ENCODE measurements around the gene TMED5.

The TMED5 gene

DNA sequence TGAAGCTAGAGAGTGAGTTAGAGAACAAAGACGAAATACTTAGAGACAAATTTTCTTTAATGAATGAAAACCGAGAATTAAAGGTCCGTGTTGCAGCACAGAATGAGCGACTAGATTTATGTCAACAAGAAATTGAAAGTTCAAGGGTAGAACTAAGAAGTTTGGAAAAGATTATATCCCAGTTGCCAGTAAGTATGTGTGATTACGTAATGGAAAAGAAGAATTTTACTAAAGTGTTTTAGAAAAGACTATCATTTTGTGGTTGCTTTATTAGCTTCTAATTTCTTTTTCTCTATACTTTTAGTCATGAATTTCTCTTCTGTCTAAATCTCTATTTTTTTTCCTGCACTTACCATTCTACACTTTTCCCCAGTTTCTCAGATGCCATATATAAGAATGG lies 27.0 kb upstream of the TMED5 start:
- no peak for TF ChIP-seq NFIC (IDR thresholded peaks at IDR 0.05)
- TF ChIP-seq, protein P1, sequence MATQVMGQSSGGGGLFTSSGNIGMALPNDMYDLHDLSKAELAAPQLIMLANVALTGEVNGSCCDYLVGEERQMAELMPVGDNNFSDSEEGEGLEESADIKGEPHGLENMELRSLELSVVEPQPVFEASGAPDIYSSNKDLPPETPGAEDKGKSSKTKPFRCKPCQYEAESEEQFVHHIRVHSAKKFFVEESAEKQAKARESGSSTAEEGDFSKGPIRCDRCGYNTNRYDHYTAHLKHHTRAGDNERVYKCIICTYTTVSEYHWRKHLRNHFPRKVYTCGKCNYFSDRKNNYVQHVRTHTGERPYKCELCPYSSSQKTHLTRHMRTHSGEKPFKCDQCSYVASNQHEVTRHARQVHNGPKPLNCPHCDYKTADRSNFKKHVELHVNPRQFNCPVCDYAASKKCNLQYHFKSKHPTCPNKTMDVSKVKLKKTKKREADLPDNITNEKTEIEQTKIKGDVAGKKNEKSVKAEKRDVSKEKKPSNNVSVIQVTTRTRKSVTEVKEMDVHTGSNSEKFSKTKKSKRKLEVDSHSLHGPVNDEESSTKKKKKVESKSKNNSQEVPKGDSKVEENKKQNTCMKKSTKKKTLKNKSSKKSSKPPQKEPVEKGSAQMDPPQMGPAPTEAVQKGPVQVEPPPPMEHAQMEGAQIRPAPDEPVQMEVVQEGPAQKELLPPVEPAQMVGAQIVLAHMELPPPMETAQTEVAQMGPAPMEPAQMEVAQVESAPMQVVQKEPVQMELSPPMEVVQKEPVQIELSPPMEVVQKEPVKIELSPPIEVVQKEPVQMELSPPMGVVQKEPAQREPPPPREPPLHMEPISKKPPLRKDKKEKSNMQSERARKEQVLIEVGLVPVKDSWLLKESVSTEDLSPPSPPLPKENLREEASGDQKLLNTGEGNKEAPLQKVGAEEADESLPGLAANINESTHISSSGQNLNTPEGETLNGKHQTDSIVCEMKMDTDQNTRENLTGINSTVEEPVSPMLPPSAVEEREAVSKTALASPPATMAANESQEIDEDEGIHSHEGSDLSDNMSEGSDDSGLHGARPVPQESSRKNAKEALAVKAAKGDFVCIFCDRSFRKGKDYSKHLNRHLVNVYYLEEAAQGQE (IDR thresholded peaks at IDR 0.05; ENCODE audit: low read depth), result no peak

DNA sequence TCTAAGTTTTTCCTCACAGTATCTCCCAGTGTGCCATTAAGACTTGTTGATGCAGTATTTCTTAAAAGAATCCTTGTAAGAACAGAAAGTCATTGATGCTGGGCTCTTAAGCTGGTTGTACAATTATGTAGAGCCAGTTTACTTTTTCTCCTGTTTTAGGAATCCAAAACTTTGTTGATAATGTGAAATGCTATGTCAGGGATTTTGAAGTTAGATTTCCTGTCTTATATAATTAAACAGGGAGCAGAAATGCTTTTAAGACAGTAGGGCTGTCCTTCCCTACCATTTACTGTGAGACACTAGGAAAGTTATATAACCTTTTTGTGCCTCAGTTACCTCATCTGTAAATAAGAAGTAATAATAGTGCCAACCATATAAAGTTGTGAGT lies 26.3 kb upstream of the TMED5 start:
- TF ChIP-seq, protein P2, sequence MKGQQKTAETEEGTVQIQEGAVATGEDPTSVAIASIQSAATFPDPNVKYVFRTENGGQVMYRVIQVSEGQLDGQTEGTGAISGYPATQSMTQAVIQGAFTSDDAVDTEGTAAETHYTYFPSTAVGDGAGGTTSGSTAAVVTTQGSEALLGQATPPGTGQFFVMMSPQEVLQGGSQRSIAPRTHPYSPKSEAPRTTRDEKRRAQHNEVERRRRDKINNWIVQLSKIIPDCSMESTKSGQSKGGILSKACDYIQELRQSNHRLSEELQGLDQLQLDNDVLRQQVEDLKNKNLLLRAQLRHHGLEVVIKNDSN (IDR thresholded peaks at IDR 0.05), result no peak
- TF ChIP-seq FOXM1 (IDR thresholded peaks at IDR 0.05; ENCODE audit: borderline replicate concordance, low read depth) (no peak), EP300 (IDR thresholded peaks at IDR 0.05; ENCODE audit: borderline replicate concordance) (no peak), ZBTB7A (IDR thresholded peaks at IDR 0.05; ENCODE audit: low read depth) (no peak), EGR1 (IDR thresholded peaks at IDR 0.05) (no peak), MAX (IDR thresholded peaks at IDR 0.05) (no peak), CEBPB (IDR thresholded peaks at IDR 0.05) (no peak)

GRCh38 chr1:93205892-93206566 lies 25.8 kb upstream of the TMED5 start:
- TF ChIP-seq ZBTB7A (IDR thresholded peaks at IDR 0.05; ENCODE audit: low read depth) (no peak), RAD21 (IDR thresholded peaks at IDR 0.05; ENCODE audit: low read depth) (no peak), YY1 (IDR thresholded peaks at IDR 0.05; ENCODE audit: low read depth) (no peak), TCF12 (IDR thresholded peaks at IDR 0.05; ENCODE audit: low read depth) (no peak), TAF1 (IDR thresholded peaks at IDR 0.05; ENCODE audit: low read depth) (no peak), TEAD4 (IDR thresholded peaks at IDR 0.05) (no peak), EP300 (IDR thresholded peaks at IDR 0.05; ENCODE audit: borderline replicate concordance) (no peak), NFIC (IDR thresholded peaks at IDR 0.05) (no peak), MAX (IDR thresholded peaks at IDR 0.05) (no peak), FOXM1 (IDR thresholded peaks at IDR 0.05; ENCODE audit: borderline replicate concordance, low read depth) (no peak), CREB1 (IDR thresholded peaks at IDR 0.05; ENCODE audit: low read depth) (no peak)
- TF ChIP-seq, protein P1 (IDR thresholded peaks at IDR 0.05; ENCODE audit: low read depth), result no peak

DNA sequence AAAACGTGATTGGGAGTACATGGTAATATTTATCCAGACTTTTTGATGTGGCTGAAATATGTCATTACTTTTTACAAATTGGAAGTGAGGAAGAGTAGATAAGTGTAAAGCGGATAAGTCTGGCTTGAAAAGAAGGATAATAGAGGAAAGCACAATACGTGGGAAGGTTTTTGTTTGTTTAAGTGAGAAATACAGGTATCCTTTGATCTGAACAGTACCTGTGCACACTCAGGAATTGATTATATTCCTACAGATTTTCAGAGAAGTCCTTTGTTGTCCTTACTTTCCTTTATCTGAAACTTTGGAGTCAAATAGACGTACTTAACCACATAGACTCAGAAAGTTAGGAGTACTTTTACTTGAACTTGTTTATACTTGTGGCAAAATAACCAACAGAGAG lies 20.5 kb upstream of the TMED5 start:
- TF ChIP-seq, protein P1 (IDR thresholded peaks at IDR 0.05; ENCODE audit: low read depth), result no peak
- TF ChIP-seq FOXM1 (IDR thresholded peaks at IDR 0.05; ENCODE audit: borderline replicate concordance, low read depth), result no peak
- TF ChIP-seq, protein P2 (IDR thresholded peaks at IDR 0.05), result no peak
- no peak for TF ChIP-seq YY1 (IDR thresholded peaks at IDR 0.05; ENCODE audit: low read depth)
- no peak for TF ChIP-seq EP300 (IDR thresholded peaks at IDR 0.05; ENCODE audit: borderline replicate concordance)
- TF ChIP-seq TEAD4 (IDR thresholded peaks at IDR 0.05), result no peak
- no peak for TF ChIP-seq EGR1 (IDR thresholded peaks at IDR 0.05)
- no peak for TF ChIP-seq ZBTB7A (IDR thresholded peaks at IDR 0.05; ENCODE audit: low read depth)

DNA sequence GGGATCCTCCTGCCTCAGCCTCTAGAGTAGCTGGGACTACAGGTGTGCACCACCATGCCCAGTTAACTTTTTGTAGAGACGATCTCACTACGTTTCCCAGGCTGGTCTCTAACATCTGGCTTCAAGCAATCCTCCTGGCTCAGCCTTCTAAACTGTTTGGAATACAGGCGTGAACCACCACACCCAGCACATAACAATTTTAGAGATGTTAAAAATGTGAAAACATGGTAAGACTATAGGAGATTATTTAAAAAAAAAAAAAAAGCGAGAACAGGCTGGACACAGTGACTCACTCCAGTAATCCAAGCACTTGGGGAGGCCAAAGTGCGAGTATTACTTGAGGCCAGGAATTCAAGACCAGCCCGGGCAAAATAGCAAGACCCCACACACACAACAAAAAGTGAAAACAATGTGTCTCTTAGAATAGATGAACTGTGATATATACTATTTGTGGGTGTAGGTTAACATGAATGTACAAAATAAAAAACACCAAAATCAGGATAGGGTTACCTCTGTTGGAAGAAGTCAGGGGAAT lies 19.9 kb upstream of the TMED5 start:
- TF ChIP-seq TEAD4 (IDR thresholded peaks at IDR 0.05) (no peak), TCF12 (IDR thresholded peaks at IDR 0.05; ENCODE audit: low read depth) (no peak), NFIC (IDR thresholded peaks at IDR 0.05) (no peak), ZBTB7A (IDR thresholded peaks at IDR 0.05; ENCODE audit: low read depth) (no peak), RAD21 (IDR thresholded peaks at IDR 0.05; ENCODE audit: low read depth) (no peak), YY1 (IDR thresholded peaks at IDR 0.05; ENCODE audit: low read depth) (no peak), TAF1 (IDR thresholded peaks at IDR 0.05; ENCODE audit: low read depth) (no peak), FOXM1 (IDR thresholded peaks at IDR 0.05; ENCODE audit: borderline replicate concordance, low read depth) (no peak), EP300 (IDR thresholded peaks at IDR 0.05; ENCODE audit: borderline replicate concordance) (no peak), MAX (IDR thresholded peaks at IDR 0.05) (no peak)
- TF ChIP-seq, protein P2 (IDR thresholded peaks at IDR 0.05), result no peak
- TF ChIP-seq, protein P1 (IDR thresholded peaks at IDR 0.05; ENCODE audit: low read depth), result no peak

Data from Ishikawa (cell line).